ENCODE data around the gene ZMIZ2.

GRCh38 chr7:44764665-44765578 lies 16.3 kb downstream of the ZMIZ2 start:
- TF ChIP-seq POLR2A (IDR thresholded peaks at IDR 0.05; ENCODE audit: low read length) (no peak), GATA1 (IDR thresholded peaks at IDR 0.05; ENCODE audit: low read depth, low read length) (no peak)
